Activated gamma-delta T cell treated with Interleukin-2 at 50 U/mL for 16 hours (primary cell): ENCODE results near the gene C19orf25.

Experiments used
- DNase-seq: peaks from one replicate; pipeline ENCODE4 v3.0.0-alpha.2; 2020

C19orf25 gene

DNA sequence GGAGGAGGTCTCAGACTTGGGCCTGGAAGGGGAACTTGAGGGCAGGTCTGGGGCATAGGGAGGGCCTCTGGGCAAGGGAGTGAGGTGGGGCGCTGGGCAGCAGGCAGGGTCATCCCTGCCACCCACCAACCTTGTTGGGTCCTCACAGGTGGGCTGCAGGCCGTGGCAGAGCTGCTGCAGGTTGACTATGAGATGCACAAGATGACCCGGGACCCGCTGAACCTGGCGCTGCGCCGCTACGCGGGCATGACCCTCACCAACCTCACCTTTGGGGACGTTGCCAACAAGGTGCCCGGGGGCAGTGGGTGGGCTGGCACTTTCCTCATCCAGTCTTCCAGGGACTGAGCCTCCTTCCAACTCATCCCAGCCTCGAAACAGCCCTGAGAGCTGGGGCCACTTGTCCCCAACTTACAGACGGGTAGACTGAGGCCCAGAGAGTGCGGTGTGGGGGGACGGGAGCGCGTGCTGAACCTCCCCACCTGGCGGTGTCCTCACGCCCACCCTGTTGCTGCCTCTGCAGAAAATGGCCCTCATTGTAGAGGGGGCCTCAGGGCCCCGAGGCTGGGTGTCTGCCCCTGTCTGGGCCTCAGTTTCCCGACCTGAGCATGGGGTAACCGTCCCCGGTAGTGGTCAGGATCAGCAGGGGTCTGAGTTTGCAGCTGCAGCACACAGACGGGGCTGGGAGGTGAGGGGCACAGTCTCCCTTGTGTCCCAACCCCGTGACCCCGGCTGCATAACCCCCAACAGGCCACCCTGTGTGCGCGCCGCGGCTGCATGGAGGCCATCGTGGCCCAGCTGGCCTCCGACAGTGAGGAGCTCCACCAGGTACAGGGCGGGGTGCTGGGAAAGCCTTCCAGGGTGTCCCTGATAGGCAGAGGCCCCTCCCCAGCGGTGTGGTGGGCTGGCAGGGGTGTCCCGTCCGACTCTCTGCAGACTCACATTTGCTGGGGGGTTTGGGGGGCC, 18.7 kb downstream of the C19orf25 start:
- DNase-seq: no peak

DNA sequence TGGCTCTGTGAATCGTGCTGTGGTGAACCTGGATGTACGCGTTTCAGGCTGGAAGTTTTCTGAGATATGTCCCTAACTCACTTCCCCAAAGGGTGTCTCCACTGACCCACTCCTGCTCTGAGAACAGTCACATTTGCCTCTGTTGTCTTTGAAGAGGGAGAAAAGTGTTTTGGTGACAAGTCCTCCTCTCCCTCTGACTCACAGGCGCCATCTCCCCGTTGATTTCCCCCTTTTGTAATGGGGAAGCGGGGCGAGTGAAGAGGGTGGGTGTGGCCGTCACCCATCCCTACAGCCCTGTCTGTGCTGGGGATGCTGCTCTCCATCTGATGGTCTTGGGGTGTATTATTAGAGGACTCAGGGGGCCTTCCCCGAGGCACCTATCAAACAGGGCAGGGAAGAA, 19.5 kb downstream of the C19orf25 start:
- DNase-seq: no peak

DNA sequence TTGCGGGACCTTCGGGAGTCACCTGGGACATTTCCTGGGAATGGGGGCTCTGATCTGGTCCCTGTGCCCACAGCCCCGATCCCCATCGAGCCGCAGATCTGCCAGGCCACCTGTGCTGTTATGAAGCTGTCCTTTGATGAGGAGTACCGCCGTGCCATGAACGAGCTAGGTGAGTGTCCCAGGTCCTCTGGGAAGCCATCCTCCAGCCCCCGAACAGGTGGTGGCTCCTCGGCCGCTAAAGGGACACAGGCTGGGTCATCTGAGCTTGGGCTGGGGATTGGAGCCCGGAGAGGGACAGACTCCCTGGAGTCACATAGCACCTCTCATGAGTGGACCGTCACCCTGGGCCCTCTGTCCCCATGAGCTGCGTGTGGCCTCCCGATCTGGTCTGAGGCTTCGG, 21.1 kb downstream of the C19orf25 start:
- no peak for DNase-seq

DNA sequence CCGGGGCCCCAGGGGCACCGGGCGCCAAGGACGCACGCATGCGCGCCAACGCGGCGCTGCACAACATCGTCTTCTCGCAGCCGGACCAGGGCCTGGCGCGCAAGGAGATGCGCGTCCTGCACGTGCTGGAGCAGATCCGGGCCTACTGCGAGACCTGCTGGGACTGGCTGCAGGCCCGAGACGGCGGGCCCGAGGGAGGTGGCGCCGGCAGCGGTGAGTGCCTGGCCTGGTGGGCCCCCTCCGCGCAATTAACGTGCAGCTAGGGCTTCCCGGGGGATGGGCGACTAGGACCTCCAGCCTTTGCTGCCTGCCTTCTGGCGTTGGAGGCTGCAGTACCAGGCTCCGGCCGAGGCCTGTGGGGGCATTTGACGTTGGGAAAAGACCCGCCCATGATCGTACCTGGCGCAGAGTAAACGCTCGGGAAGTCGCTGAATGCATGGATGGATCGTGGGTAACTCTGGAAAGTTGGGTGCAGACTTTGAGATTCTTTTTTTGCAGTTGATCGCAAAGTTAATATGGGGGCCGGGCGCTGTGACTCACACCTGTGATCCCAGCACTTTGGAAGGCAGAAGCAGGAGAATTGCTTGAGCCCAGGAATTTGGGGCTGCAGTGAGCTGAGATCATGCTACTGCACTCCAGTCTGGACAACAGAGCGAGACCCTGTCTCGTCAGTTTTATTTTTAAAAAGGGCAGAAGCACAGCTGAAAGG, 21.8 kb downstream of the C19orf25 start:
- no peak for DNase-seq

DNA sequence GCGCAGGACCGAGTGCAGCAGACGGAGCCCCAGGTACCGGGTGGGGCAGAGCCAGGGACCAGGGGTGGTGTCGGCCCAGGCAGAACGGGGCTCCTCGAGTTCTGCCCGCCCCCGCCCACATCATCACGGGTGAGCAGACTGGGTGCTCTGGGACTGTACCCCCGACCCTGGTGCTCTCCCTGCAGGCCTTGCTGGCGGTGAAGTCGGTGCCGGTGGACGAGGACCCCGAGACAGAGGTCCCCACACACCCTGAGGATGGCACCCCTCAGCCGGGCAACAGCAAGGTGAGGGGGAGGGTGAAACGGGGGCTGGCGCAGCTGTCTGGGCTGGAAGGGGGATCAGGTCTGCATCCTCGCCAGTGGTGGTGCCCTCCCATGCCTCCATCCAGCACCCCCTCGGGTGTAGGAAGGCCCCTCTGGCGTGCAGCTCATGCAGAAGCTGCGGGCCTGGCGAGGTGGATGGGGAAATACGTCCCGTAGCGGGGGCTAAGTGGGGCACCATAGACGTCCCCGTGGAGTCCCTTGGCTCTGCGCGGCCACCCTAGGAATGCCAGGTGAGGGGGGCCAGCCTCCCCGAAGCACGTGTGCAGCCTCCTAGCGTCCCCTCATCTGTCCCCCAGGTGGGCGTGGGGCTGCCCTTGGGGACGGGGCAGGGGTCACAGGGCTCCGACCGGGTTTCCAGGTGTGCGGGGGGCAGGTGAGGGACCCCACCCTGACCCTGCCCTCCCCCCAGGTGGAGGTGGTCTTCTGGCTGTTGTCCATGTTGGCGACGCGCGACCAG, 22.7 kb downstream of the C19orf25 start:
- no peak for DNase-seq

DNA sequence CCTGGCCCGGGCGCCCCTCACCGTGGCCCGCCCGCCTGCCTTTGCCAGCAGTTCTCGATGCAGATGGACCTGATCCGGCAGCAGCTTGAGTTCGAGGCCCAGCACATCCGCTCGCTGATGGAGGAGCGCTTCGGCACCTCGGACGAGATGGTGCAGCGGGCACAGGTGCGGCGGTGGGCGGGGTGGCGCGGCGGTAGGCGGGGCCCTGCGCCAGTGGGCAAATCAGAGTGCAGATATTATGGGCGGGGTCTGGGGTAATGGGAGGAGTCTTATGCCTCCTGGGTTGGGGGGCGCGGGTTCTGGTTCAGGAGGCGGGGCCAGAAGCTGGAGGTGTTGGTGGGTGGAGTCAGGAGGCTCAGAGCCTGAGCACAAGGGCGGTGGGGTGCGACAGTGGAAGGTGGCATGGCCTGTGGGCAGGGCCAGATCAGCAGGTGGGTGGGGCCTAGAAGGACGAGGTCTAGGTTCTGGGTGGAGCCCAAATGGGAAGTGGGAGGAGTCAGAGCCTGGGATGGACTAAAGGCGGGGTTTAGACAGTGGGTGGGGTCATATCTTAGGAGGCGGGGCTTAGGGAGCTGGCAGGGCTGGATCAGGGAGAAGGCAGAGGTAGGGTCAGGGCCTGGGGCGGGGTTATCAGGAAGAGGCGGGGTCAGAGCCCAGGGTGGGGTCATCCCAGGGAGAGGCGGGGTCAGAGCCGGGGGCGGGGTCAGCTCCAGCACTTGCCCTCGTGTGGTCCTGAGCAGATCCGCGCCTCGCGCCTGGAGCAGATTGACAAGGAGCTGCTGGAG, 23.5 kb downstream of the C19orf25 start:
- peak; percentile 30 for DNase-seq

DNA sequence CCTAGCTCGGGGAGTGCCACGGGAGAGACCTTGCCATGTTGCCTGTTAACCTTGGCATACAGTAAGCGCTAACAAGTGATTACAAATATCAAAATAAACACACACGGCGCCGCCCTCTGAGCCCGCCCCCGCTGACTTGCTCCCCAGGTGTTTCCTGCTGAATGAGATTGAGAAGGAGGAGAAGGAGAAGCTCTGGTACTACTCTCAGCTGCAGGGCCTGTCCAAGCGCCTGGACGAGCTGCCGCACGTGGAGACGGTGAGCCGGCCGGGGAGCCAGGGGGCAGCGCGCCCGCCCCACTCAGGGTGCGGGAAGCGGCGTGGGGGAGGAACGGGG, 24.0 kb downstream of the C19orf25 start:
- DNase-seq: no peak

DNA sequence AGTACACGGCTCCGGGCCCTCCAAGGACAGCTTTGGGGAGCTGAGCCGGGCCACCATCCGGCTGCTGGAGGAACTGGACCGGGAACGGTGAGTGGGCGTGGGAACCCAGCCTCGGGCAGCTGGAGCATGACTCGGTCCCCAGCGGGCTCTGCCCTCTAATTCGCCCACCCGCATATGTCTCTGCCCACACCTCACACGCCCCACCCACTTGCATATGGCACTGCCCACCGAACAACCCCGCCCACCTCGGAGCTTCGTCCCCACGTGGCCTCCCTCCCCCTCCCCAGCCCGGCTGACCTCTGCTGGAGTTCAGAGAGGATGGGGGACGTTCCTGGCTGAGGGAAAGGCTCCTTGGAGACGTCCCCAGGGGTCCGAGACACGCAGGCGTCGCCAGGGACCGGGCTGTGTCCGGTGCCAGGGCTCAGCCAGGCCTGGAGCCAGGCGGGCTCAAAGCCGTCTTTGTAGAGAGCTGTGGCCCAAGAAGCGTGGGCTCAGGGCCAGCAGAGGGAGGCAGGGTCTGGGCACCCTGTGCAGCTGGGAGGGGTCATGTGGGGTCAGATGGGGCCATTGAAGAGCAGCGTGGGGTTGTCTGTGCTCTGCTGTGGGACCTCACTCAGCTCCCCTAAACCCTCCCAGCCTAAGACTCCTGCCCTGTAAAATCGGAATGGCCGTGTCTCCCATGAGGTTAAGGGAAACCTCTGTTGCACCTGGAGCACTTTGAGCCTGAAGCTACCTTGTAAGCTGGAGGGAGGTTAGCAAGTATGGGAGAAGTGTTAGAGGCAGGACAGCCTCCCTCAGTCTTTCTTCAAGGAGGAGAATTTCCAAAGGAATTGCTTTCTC, 25.3 kb downstream of the C19orf25 start:
- no peak for DNase-seq

DNA sequence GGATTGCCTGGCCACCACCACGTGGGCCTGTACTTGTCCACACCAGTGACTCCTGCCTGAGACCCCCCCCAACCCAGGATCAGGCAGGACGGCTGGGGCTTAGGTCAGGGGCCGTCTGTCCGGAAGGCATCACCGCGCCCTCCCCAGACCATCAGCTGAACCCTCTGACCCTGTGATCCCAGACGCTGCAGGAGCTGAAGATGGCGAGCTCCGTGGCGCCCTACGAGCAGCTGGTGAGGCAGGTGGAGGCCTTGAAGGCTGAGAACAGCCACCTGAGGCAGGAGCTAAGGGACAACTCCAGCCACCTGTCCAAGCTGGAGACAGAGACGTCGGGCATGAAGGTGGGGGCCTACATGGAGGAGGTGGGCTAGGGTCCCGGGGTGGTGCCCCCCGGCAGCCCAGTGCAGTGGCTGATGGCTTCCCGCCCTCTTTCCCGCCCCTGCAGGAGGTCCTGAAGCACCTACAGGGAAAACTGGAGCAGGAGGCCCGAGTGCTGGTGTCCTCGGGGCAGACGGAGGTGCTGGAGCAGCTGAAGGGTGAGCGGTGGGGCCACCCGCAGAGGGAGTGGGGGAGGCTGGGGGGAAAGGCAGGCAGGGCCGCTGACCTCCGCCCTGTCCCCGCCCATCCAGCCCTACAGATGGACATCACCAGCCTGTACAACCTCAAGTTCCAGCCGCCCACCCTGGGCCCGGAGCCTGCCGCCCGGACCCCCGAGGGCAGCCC, 26.1 kb downstream of the C19orf25 start:
- no peak for DNase-seq

DNA sequence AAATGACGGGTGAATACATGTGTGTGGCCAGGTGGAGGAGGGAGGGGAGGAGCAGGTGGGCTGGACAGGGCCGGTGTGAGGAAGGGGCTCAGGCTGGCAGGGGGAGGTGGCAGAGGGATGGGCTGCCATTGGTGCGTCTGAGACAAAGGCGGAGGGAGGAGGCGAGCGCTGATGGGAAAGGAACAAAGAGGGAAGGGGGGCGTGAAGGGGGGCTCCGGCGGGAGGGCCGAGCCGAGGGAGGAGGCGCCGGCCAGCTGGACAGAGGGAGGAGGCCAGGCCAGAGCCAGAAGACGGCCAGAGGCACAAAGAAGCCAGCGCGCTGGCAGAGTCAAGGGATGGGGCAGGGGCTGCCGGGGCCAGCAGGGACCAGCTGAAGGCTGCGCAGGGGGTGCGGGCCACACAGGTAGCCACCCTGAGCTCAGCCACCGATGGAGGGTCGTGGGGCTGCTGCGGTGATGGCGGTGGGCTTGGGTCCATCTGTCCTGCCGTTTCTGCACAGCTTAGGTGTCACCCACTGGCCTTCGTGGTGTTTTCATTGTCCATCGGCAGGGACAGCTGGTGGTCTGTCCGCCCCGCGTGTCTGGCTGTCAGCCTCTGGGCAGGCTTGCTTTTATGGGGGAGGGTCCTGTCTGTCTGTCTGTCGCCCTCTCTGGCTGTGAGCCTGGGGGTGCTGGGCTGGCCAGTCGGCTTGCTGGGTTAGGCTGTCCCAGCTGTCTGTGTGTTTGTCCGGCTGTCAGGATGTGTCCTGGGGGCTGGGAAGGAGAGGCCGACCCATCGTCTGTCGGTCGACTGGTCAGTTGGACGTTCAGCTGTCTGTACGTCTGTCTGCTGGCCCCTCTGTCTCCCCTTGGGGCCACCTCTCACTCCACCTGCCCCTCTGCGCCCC, 26.9 kb downstream of the C19orf25 start:
- DNase-seq: no peak

DNA sequence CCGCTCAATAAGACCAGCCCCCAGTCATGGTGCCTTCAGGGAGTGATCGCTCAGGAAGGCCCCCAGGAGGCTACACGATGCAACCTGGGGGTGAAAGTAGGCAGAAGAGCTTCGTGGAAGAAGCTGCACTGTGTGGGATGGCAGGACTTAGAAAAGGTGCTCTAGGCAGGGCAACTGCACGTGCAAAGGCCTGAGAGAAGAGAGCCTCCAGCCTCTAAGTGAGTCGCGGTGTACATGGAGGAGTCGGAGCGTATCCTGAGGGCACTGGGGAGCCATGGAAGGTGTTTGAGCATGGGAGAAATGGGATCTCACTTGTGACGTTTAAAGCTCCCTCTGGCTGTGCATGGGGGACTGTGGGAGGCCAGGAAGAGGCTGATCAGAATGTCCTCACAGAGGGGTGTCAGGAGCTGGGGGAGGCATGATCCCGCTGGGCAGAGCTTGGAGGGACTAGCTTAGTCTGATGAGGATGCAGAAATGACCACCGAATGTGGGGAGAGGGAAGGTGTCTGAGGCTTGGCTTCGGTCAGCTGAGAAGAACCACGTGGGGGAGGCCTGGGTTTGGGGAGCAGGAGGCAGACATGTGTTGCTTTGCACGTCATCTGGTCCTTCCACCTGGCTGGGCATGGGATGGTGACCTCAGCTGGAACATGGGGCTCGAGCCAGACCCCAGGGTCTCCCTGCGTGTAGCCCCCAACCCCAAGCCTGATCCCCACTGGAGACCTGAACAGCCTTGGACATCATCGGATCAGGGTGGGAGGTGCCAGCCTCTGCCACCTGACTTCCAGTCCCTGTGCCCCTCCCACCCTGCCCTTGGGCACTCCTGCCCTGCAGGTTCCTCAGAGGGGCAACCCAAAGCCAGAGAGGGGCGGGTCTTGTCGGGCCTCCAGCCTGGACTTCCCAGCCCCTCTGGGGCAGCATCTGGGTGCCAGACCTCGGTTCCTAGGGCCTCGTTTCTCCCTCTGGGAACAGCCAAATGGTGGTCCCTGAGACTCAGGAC, 28.0 kb downstream of the C19orf25 start:
- DNase-seq: no peak

DNA sequence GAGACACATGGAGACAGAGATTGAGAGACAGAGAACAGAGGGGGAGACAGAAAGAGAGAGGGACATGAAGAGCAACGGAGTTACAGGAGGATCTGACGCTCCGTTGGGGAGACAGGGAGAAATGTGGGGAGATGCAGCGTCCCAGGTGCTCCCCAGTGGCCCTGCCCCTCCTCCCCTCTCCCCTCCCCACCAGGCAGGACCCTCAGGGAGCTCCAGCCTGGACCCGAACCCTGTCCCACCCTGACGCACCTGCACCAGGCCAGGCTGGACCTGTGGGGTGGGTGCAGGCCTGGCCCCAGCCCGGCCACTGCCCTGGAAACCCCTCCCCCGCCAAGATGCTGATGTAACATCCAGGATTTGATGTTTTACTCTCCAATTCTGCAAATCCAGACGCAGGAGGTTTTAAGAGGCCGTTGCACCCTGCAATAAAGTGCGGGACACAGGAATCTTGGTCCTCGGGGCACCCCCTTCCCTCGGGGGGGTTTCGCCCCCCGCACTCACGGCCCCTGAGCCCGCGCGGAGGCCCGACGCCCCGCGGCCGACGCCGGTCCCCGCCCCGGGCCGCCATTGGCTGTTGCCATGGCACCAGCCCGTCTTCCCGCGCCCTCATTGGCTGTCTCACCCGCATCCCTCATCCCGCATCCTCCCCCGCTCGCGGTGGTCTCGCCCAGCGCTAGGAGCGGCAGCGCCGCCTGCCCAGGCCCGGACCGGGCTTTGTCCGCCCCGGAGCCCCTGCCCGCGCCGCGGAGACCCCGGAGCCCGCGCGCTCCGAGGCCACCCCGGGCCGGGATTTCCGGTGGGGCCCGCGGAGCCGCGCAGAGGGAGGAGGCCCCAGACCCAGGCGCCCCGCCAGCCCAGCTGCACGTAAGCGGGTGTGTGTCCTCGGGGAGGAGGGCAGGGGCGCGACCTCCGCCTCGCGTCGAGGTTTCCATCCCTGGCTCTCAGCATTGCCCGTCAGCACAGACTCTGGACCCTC, 29.3 kb downstream of the C19orf25 start, which contains the start of gene APC2:
TSS of gene APC2 (plus strand) at position 655 of the 976 bp plus-strand sequence. CDS start 2,881 bp downstream, outside the sequence.
- DNase-seq: no peak

DNA sequence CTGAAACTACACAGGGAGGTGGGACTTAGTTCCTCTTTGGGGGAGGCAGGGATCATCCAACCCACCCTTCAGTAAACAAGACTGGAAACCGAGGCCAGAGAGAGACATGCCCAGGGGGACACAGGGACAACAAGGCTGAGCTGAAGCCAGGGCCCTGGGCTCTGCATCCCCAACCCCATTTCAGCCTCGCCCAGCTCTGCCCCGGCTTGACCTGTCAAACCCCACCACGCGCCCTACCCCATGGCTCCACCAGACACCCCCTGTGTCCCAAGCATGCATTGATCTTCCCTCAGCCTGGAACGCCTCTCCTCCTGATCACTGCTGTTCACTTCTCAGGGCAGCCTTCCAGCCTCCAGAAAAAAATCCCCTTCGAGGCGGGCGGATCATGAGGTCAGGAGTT, 31.1 kb downstream of the C19orf25 start:
- DNase-seq: no peak

DNA sequence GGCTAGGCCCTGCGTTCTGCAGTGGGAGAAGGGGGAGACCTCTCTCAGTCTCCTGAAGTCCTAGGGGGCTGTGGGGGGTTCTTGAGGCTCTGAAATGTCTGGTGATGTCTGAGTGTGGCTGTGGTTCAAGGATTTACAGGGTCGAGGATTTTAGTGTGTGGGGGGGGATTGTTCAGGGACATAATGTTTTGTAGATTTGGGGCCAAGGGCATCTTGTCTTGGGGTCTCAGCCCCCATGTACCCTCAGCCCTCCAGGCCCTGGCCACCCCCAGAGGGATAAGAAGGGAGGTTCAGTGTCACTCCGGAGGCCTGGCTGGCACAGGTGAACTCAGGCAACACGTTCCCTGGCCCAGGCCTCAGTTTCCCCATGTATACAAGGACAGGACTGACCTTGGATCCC, 31.5 kb downstream of the C19orf25 start:
- no peak for DNase-seq

DNA sequence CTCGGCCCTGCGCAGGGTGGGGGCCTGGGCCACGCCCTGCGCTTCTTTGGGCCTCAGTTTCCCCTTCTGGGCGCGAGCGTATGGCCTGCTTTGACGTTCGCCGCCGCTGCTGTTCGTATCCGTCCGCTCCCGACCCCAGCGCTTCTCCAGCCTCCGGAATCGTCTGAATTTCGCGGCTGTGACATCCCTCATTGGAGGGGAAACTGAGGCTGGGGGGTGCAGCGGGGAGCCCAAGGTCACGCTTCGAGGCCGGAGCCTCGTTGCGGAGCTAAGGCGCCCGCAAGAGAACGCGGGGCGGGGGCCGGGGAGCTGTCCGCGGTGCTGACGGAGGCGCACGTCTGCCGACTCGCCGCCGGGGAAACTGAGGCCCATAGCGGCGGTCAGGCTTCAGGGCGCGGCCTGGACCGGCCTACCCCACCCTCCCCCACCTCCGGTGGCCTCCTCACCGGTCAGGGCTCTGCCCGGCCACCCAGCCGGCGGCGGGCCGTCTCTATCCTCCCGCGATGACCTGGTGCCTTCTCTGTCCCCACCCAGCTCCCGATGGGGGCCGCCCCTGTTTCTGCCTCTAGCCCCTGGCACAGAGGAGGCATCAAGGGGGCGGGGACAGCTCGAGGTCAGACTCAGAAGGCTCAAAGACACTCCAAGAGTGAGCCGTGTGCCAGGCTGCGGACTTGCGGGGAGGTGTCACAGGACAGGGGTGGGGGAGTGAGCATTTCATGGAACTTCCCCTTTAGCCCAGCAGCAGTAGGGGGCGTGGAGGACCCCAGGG, 32.1 kb downstream of the C19orf25 start:
- DNase-seq: peak; percentile 25

DNA sequence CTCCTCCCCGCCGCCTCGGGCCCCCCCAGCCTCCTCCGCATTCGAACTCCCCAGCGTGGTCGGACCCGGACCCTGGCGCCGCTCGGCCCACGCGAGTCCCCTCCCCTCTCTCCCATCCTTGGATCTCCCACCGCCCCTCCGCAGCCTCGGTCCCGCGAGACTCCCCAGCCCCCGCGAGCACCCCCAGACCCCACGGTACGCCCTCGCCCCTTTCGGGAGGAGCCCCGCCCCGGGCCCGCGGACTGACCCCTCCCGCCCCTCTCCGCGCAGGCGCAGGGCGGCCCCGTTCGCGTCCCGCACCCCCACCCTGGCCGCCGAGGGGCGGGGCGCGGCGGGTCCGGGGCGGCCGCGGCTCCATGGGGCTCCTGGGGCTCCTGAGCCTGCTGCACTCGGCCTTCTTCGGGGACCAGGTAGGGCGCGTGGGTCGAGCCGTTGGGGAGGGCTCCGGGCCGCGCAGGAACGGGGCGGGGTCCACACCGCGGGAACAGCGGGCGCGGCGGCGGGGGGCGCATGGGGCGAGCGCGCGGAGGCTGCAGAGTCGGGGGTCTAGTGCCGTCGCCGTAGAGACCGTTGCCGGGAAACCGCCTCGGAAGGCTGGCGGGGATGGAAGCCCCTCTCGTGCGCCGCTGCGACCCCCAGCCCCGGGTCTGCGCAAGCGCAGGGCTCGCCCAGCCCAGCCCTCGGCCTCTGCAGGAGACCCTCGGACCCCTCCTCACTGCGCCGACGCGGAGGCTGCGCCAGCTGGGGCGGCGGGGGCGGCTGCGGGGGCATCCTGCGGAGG, 32.9 kb downstream of the C19orf25 start:
- no peak for DNase-seq
